Measurements from ENCODE around the gene SYT9. TPM values are rescaled to one million over a fixed set of nuclear protein-coding genes. Genes with fewer than 3 reads are reported as not detected.

SYT9 gene
- total and polyA plus RNA-seq, 10 of the 15 experiments (the other 5 are each of a cell fraction or from before 2014, with no cell fraction given), result 0.03 TPM; not detected in 9

GRCh38 chr11:7448201-7448600, 196.5 kb downstream of the SYT9 start:
- no peak overlapping the region for H3K4me3 ChIP-seq
- H3K4me1 ChIP-seq (ENCODE audit: control insufficient read depth, insufficient read depth, low read length), result no peaks in the 10 kb centered on the region
- H3K79me2 ChIP-seq (ENCODE audit: control insufficient read depth, insufficient read depth, low read length), result no peaks in the 10 kb centered on the region
- ATAC-seq (no peak), DNase-seq (ENCODE audit: low read depth, low spot score) (no peak), FAIRE-seq (no peak)
- H2AFZ ChIP-seq (ENCODE audit: control insufficient read depth, low read depth, low read length), result no peak overlapping the region
- no TSS peak for BruUV-seq (replicated peaks)
- WGBS (ENCODE audit: insufficient coverage, insufficient replicate concordance, low lambda C conversion rate, missing lambda C conversion rate), result 82% methylated on average over 12 of the region's 12 CpGs
- H3K9me3 ChIP-seq (replicated peaks; ENCODE audit: control insufficient read depth, insufficient read depth, low read length), result no peaks in the 10 kb centered on the region
- RAD21 ChIA-PET (ENCODE audit: unreplicated experiment), result interaction anchor here (1.0 to 2.7 kb wide), 3 partner anchors 72 to 217 kb away, joined by 4 to 8 read pairs (median 6); no protein-coding TSS in a partner anchor
- SMC1A ChIA-PET (ENCODE audit: uncharacterized antibody, unreplicated experiment), result interaction anchor here (1.2 to 2.0 kb wide), 2 partner anchors 11 to 16 kb away, joined by 5 to 6 read pairs; no protein-coding TSS in a partner anchor
- H3K4me2 ChIP-seq (ENCODE audit: control insufficient read depth, insufficient read depth), result no peak overlapping the region
- TF ChIP-seq NR2F1 (conservative IDR thresholded peaks at IDR 0.05) (no peak), CTCF (IDR thresholded peaks at IDR 0.05 in 2 of 3, conservative IDR thresholded peaks at IDR 0.05 in 1 of 3; ENCODE audit: control insufficient read depth in 2 of 3, extremely low read depth in 1 of 3, insufficient read depth in 1 of 3, low read depth in 3 of 3, low read length in 3 of 3) (peak in 1 of 3 experiments; percentile 20; a peak in 1 of 6 replicates)
- CTCF ChIA-PET, result interaction anchor here (1.1 to 1.4 kb wide), 4 partner anchors 11 to 247 kb away, joined by 3 to 5 read pairs (median 4); no protein-coding TSS in a partner anchor
- no peak overlapping the region for H3K9ac ChIP-seq (ENCODE audit: control insufficient read depth, insufficient read depth, low read length)
- H4K20me1 ChIP-seq (ENCODE audit: control insufficient read depth, insufficient read depth), result no peaks in the 10 kb centered on the region
- no peaks in the 10 kb centered on the region for H3K36me3 ChIP-seq (ENCODE audit: control insufficient read depth in 2 of 2, insufficient read depth in 2 of 2, low read length in 1 of 2)
- intact Hi-C loops (cut with micrococcal nuclease; ENCODE audit: unreplicated experiment) (no loop called here), in situ Hi-C loops (cut with MboI) (no loop called here)
- no peaks in the 10 kb centered on the region for H3K27me3 ChIP-seq (replicated peaks in 1 of 2; ENCODE audit: control insufficient read depth in 2 of 2, insufficient read depth in 2 of 2, low read length in 1 of 2)
- no peak overlapping the region for H3K27ac ChIP-seq (ENCODE audit: control insufficient read depth, insufficient read depth)
- POLR2A ChIA-PET, result no interaction called here

- Histone ChIP-seq H3K9ac (ENCODE audit: control insufficient read depth, insufficient read depth, low read length) (no peak overlapping the region), H3K4me2 (ENCODE audit: control insufficient read depth, insufficient read depth) (no peak overlapping the region), H3K9me3 (replicated peaks; ENCODE audit: control insufficient read depth, insufficient read depth, low read length) (no peaks in the 10 kb centered on the region), H3K36me3 (ENCODE audit: control insufficient read depth in 2 of 2, insufficient read depth in 2 of 2, low read length in 1 of 2) (no peaks in the 10 kb centered on the region), H3K27ac (ENCODE audit: control insufficient read depth, insufficient read depth) (no peak overlapping the region), H4K20me1 (ENCODE audit: control insufficient read depth, insufficient read depth) (no peaks in the 10 kb centered on the region), H3K27me3 (replicated peaks in 1 of 2; ENCODE audit: control insufficient read depth in 2 of 2, insufficient read depth in 2 of 2, low read length in 1 of 2) (no peaks in the 10 kb centered on the region), H3K79me2 (ENCODE audit: control insufficient read depth, insufficient read depth, low read length) (no peaks in the 10 kb centered on the region), H3K4me1 (ENCODE audit: control insufficient read depth, insufficient read depth, low read length) (no peaks in the 10 kb centered on the region), H3K4me3 (no peak overlapping the region), H2AFZ (ENCODE audit: control insufficient read depth, low read depth, low read length) (no peak overlapping the region)
- DNase-seq (ENCODE audit: low read depth, low spot score), result no peak
- no TSS peak for BruUV-seq (replicated peaks)
- in situ Hi-C loops (cut with MboI) (no loop called here), intact Hi-C loops (cut with micrococcal nuclease; ENCODE audit: unreplicated experiment) (no loop called here)
- 90% methylated on average over 2 of the region's 3 CpGs for WGBS (ENCODE audit: insufficient coverage, insufficient replicate concordance, low lambda C conversion rate, missing lambda C conversion rate)
- ChIA-PET POLR2A (interaction anchor here (0.7 kb wide), 2 partner anchors 53 to 71 kb away, joined by 5 to 8 read pairs; no protein-coding TSS in a partner anchor), CTCF (interaction anchor here (0.6 to 1.7 kb wide), 2 partner anchors 9 to 305 kb away, joined by 4 to 6 read pairs; no protein-coding TSS in a partner anchor), RAD21 (ENCODE audit: unreplicated experiment) (interaction anchor here (1.6 kb wide), 1 partner anchor 63 kb away, joined by 4 read pairs; no protein-coding TSS in a partner anchor), SMC1A (ENCODE audit: uncharacterized antibody, unreplicated experiment) (interaction anchor here (1.3 to 3.6 kb wide), 5 partner anchors 8 to 111 kb away, joined by 3 to 21 read pairs (median 10); partner anchors contain the start of gene PPFIBP2)
- FAIRE-seq, result no peak
- peak; percentile 69 for ATAC-seq
- peak; percentile 47; the same call in 1 of the 2 replicates for TF ChIP-seq IKZF1 (conservative IDR thresholded peaks at IDR 0.05)
- TF ChIP-seq BCL11A (IDR thresholded peaks at IDR 0.05; ENCODE audit: low read depth, low read length), result no peak
- no peak for TF ChIP-seq PRDM15 (CRISPR knock-in tag; IDR thresholded peaks at IDR 0.05)
- TF ChIP-seq HSF1 (IDR thresholded peaks at IDR 0.05; ENCODE audit: low read depth, low read length), result no peak
- TF ChIP-seq BACH1 (IDR thresholded peaks at IDR 0.05; ENCODE audit: borderline replicate concordance), result no peak
These were observed 197.6 kb downstream of the SYT9 start for GRCh38 chr11:7449211-7449840.

All from GM12878 (cell line).